Measurements from ENCODE around the gene NUAK2. TPM values are rescaled to one million over a fixed set of nuclear protein-coding genes. Genes with fewer than 3 reads are reported as not detected.

NUAK2 gene
- total RNA-seq, 4 donors from 2014 or later: 1.1 to 5.4 (median 3.2) TPM

- DNase-seq (ENCODE audit: low spot score) (no peak), ATAC-seq (ENCODE audit: low FRiP score) (no peak)
- no peak for TF ChIP-seq CTCF (IDR thresholded peaks at IDR 0.05)
These were observed 49.8 kb downstream of the NUAK2 start for GRCh38 chr1:205271745-205272144.

GRCh38 chr1:205271277-205271676, 50.3 kb downstream of the NUAK2 start:
- TF ChIP-seq CTCF (IDR thresholded peaks at IDR 0.05): no peak
- no peak for DNase-seq (ENCODE audit: low spot score)
- no peak for ATAC-seq (ENCODE audit: low FRiP score)

GRCh38 chr1:205270764-205271163, 50.8 kb downstream of the NUAK2 start:
- no peak for ATAC-seq (ENCODE audit: low FRiP score)
- TF ChIP-seq CTCF (IDR thresholded peaks at IDR 0.05): no peak
- no peak for DNase-seq (ENCODE audit: low spot score)

- ATAC-seq (ENCODE audit: low FRiP score) (no peak), DNase-seq (ENCODE audit: low spot score) (no peak)
- no peak for TF ChIP-seq CTCF (IDR thresholded peaks at IDR 0.05)
These were observed 51.3 kb downstream of the NUAK2 start for GRCh38 chr1:205270271-205270670.

GRCh38 chr1:205269711-205270110, 51.8 kb downstream of the NUAK2 start:
- TF ChIP-seq CTCF (IDR thresholded peaks at IDR 0.05): no peak
- ATAC-seq (ENCODE audit: low FRiP score): no peak
- DNase-seq (ENCODE audit: low spot score): no peak

GRCh38 chr1:205268846-205269680, 52.5 kb downstream of the NUAK2 start:
- no peak for TF ChIP-seq CTCF (IDR thresholded peaks at IDR 0.05)
- ATAC-seq (ENCODE audit: low FRiP score) (no peak), DNase-seq (ENCODE audit: low spot score) (no peak)

GRCh38 chr1:205267306-205267902, 54.1 kb downstream of the NUAK2 start:
- ATAC-seq (ENCODE audit: low FRiP score) (no peak), DNase-seq (ENCODE audit: low spot score) (no peak)
- no peak for TF ChIP-seq CTCF (IDR thresholded peaks at IDR 0.05)
